Ishikawa (cell line): ENCODE measurements around the gene CSNK1D.

ENCODE experiments used
- CEBPB ChIP-seq: IDR thresholded peaks from 2 replicates; pipeline ENCODE4 v1.6.1; 2012
- CREB1 ChIP-seq: IDR thresholded peaks from 2 replicates; pipeline ENCODE4 v1.6.1; 2012; ENCODE audit warnings: low read depth
- EGR1 ChIP-seq: IDR thresholded peaks from 2 replicates; pipeline ENCODE4 v1.6.1; 2012
- EP300 ChIP-seq: IDR thresholded peaks from 2 replicates; pipeline ENCODE4 v1.6.1; 2012; ENCODE audit warnings: borderline replicate concordance
- FOXM1 ChIP-seq: IDR thresholded peaks from 2 replicates; pipeline ENCODE4 v1.6.1; 2012; ENCODE audit warnings: low read depth, borderline replicate concordance
- MAX ChIP-seq: IDR thresholded peaks from 2 replicates; pipeline ENCODE4 v1.6.1; 2012
- NFIC ChIP-seq: IDR thresholded peaks from 2 replicates; pipeline ENCODE4 v1.6.1; 2012
- RAD21 ChIP-seq: IDR thresholded peaks from 2 replicates; pipeline ENCODE4 v1.6.1; 2012; ENCODE audit warnings: low read depth
- REST ChIP-seq: IDR thresholded peaks from 2 replicates; pipeline ENCODE4 v1.6.1; 2012; ENCODE audit warnings: low read depth, mild to moderate bottlenecking
- TAF1 ChIP-seq: IDR thresholded peaks from 2 replicates; pipeline ENCODE4 v1.6.1; 2012; ENCODE audit warnings: low read depth, mild to moderate bottlenecking
- TCF12 ChIP-seq: IDR thresholded peaks from 2 replicates; pipeline ENCODE4 v1.6.1; 2012; ENCODE audit warnings: low read depth
- TEAD4 ChIP-seq: IDR thresholded peaks from 2 replicates; pipeline ENCODE4 v1.6.1; 2012
- USF1 ChIP-seq: IDR thresholded peaks from 2 replicates; pipeline ENCODE4 v1.6.1; 2012
- YY1 ChIP-seq: IDR thresholded peaks from 2 replicates; pipeline ENCODE4 v1.6.1; 2012; ENCODE audit warnings: low read depth
- ZBTB7A ChIP-seq: IDR thresholded peaks from 2 replicates; pipeline ENCODE4 v1.6.1; 2012; ENCODE audit warnings: low read depth

Gene CSNK1D

GRCh38 chr17:82212331-82213250, 60.9 kb downstream of the CSNK1D start, which contains the start of gene CCDC57:
Gene CCDC57, minus strand, starts transcription at chr17:82212842. Its CDS starts 10,898 bp downstream, at chr17:82201944.
- TF ChIP-seq MAX (peak; percentile 25; the same call in 1 of the 2 replicates), YY1 (no peak), TEAD4 (peak; percentile 59), REST (no peak), TCF12 (peak; percentile 53; the same call in 1 of the 2 replicates), ZBTB7A (peak; percentile 90), RAD21 (no peak), NFIC (peak; percentile 36; the same call in 1 of the 2 replicates), TAF1 (peak; percentile 88; the same call in 1 of the 2 replicates), EGR1 (peak; percentile 99), FOXM1 (no peak), CEBPB (no peak), USF1 (peak; percentile 55), EP300 (peak; percentile 44; the same call in 1 of the 2 replicates), CREB1 (no peak)

GRCh38 chr17:82205720-82206508, 67.6 kb downstream of the CSNK1D start:
- peak; percentile 76 for TF ChIP-seq CEBPB
- peak; percentile 54; the same call in 1 of the 2 replicates for TF ChIP-seq USF1
- peak; percentile 39; the same call in 1 of the 2 replicates for TF ChIP-seq TEAD4
- TF ChIP-seq TAF1, result no peak
- no peak for TF ChIP-seq REST
- TF ChIP-seq NFIC, result peak; percentile 10; the same call in 1 of the 2 replicates
- no peak for TF ChIP-seq YY1
- peak; percentile 23; the same call in 1 of the 2 replicates for TF ChIP-seq FOXM1
- TF ChIP-seq TCF12, result peak; percentile 69
- no peak for TF ChIP-seq EGR1
- peak; percentile 72 for TF ChIP-seq RAD21
- peak; percentile 61; the same call in 1 of the 2 replicates for TF ChIP-seq MAX
- peak; percentile 53; the same call in 1 of the 2 replicates for TF ChIP-seq EP300
- TF ChIP-seq CREB1, result peak; percentile 73
- TF ChIP-seq ZBTB7A, result no peak

GRCh38 chr17:82204831-82205719, 68.4 kb downstream of the CSNK1D start:
- TF ChIP-seq NFIC (peak; percentile 18; the same call in 1 of the 2 replicates), TEAD4 (no peak), YY1 (no peak)

- TF ChIP-seq NFIC (no peak), YY1 (no peak), FOXM1 (no peak), ZBTB7A (no peak), TCF12 (no peak), MAX (no peak), EP300 (no peak), REST (no peak), USF1 (no peak), CREB1 (no peak), CEBPB (no peak), TEAD4 (no peak), EGR1 (no peak), TAF1 (no peak), RAD21 (no peak)
Observed at GRCh38 chr17:82203920-82204319, 69.6 kb downstream of the CSNK1D start.
